ENCODE results near the gene MRPS6.

The MRPS6 gene

DNA sequence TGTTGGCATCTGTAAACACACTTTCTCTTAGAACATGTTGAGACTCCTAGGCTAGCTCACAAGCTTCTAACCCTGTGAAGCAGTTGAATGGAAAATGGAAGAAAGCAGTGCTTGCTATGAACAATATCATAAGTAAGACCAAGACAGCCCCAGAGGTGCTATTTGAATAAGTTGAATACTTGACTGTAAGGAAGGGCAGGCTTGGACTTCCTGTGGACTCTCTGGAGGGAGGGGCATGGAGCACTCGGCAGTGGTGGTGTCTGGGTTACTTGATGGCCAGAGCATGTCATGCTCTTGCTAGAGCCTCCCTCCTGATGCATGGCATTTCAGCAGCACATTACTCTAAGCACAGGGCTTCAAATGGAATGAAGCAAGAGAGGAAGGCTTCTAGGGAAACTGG lies 60.0 kb downstream of the MRPS6 start:
- no peak for DNase-seq (ENCODE audit: low read depth)

GRCh38 chr21:34133802-34134201 lies 60.4 kb downstream of the MRPS6 start:
- no peak for DNase-seq (ENCODE audit: low read depth)

DNA sequence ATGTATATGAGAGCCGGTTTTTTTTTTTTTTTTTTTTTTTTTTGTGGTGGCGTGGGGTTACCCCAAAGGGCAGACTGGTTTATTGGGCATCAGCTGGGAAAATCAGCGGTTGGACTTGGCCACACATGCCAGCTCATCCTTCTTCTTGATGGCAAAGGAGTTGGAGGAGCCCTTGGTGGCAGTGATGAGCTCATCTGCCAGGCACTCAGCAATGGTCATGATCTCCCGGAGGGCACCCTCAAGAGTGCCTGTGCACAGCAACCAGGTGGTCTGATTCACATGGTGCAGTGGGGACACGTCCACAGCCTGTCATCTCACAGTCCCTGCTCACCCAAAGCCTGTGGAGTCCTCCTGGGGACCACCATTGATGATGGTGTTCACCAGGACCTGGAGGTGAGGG lies 62.0 kb downstream of the MRPS6 start:
- DNase-seq (ENCODE audit: low read depth), result no peak

- DNase-seq (ENCODE audit: low read depth), result no peak
Measured at GRCh38 chr21:34141373-34141772, 68.0 kb downstream of the MRPS6 start.

DNA sequence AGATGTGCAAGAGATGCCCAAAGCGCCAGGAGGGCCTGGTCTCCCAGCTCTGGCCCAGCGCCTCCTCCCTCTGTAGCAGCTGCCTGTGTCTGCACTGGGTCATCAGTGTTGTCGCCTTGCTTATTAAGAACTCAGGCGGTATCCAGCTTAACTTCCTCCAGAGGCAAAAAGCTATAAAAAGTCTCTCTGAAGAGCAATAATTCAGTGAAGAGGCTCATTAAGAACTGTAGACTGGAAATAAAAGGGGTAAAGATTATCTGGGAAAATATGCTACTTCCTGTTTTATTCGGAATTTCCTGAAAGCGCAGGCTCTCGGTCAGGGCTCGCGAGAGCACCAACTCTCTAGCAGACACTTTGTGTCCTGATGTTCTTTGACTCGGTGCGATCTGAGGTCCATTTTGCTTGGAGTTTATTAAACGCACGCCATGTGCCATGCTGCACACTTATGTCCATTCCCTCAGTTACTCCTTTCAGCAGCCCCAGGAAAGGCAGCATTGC lies 70.4 kb downstream of the MRPS6 start:
- no peak for DNase-seq (ENCODE audit: low read depth)

GRCh38 chr21:34144224-34144623 lies 70.8 kb downstream of the MRPS6 start:
- no peak for DNase-seq (ENCODE audit: low read depth)

DNA sequence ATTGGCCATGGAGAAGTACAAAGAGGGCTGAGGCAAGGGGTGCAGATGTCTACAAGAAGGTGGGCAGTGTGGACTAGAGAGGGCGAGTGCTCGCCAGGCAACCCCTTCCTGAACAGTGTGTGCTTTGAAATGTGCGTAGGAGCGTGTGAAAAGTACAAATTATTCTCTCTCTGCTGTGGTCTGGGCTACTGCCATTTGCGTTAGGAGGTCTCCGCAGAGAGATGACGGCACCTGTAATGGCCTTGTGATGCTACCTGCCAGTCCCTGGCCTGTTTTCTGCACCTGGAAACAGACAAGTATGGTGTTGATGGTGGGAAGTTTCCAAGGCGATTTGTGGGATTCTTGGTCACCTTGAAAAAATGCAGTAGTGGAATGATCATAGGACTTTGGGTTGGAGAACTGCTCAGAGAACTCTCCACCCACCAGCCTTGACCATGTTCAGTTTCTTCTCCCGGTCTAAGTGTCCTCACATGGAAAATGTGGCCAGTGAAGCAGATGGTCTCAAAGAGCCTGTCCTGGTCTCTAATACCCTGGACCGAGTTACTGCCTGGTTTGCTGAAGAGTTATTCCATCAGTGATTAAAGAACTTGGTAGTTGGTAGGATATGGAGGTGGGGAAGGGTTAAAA lies 74.5 kb downstream of the MRPS6 start:
- no peak for DNase-seq (ENCODE audit: low read depth)

DNA sequence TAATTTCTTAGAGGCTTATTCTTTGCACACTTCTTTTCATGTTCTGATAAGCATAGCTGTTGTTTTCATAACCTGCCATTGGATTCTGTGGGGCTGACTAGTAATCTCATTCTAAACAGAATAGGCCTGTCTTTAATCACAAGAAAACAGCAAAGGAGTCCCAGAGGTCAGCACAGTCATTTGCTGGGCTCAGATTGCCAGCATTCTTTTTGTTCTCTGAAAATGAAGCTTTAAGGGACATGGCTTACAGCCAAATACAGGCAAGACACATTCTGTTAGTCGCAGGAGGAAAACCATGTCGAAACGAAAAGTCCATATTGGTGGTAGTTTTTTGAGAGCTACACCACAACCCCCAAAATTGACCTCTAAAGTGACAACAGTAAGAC lies 75.0 kb downstream of the MRPS6 start:
- DNase-seq (ENCODE audit: low read depth), result no peak

GRCh38 chr21:34148826-34149558 lies 75.6 kb downstream of the MRPS6 start:
- DNase-seq (ENCODE audit: low read depth), result no peak

DNA sequence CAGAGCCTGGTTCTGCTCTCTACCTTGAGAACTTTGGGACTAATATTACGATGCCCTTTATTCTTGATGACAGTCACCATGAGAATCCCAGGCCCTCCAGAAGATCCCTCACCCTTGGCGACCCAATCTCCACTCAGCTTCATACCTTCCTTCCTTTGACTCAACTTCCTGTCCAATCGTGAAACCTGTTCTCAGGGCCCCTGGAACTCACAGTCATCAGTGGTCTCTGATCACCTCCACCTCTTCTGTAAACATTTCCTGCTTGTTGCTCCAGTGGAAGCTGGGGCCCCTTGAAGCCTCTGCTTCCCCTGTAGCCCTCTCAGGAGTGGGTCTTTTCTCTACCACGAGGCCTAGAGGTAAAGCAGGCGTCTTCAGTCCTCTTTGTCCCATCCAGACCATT lies 79.1 kb downstream of the MRPS6 start:
- DNase-seq (ENCODE audit: low read depth), result no peak

GRCh38 chr21:34154878-34155277 lies 81.5 kb downstream of the MRPS6 start:
- DNase-seq (ENCODE audit: low read depth), result no peak

DNA sequence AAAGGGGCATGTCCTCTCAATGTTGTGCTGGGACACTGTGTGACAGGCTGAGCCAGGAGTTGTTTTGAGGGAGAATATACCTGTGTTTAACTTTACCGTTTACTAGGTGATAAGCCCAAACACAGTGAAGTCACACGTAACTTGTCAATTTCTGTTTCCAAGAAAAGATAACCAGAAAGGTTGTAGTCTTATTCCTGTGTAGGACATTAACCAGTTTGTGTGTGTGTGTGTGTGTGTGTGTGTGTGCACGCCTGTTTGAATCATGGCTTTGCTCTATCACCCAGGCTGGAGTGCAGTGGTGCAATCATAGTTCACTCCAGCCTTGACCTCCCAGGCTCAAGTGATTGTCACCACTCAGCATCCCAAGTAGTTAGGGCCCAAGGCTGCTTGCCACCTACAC lies 83.6 kb downstream of the MRPS6 start:
- no peak for DNase-seq (ENCODE audit: low read depth)

GRCh38 chr21:34157521-34157920 lies 84.1 kb downstream of the MRPS6 start:
- DNase-seq (ENCODE audit: low read depth), result no peak

DNA sequence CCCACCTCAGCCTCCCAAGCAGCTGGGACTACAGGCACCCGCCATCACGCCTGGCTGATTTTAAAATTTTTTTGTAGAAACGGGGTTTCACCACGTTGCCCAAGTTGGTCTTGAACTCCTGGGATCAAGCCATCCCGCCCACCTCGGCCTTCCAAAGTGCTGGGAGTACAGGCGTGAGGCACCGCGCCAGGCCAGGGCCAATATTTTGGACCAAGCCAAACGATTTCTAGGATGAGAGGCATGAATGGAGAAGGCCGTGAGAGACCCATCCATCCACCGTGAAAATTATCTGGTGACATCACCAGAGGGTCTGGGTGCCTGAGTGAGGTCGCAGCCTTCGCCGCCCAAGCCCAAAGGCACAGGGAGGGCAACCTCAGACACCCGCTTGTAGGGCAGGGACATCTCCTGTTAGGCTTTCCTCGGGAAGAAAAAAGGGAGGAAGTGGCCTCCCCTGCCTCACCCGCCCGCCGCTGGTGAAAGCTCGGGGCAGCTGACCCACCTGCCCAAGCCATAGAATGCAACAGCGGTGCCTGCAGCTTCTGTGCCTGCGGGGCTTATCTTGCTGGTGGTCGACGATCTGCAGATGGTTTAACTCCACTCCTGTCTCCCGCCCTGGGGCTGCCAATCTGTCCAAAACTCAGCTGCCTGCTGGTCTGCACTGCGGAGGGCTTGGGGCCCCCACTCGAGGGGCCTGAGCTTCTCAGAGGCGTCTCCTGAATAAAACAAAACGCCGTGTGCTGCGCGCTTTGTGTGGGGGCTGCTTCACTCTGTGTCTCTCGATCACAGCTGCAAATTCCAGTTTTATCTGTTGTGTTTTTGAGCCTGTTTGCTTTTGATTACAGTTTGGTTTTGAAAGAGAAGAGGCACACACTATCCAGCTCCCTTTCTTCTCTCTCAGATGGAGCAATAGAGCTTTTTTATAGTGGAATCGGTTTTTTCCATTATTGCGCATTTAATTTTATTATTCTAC lies 85.8 kb downstream of the MRPS6 start:
- no peak for DNase-seq (ENCODE audit: low read depth)

DNA sequence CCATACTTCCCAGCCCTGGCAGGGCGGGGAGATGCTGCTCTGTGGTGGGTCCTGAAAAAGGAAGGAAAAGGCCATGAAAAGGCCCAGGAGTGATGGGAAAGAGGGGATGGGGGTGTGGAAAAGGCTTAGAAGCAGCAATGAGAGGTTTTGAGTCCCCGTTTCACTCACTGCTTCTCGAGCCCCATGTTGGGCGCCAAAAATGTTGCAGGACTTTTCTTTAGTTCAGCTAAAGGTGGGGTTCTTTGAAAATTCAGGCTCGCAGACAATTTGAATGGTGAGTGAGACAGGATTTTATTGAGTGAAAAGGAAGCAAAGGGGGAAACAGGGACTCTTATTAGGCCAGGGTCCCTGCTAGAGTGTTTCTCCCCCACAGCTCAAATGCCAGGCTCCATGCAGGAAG lies 93.1 kb downstream of the MRPS6 start:
- DNase-seq (ENCODE audit: low read depth), result no peak

- DNase-seq (ENCODE audit: low read depth), result no peak
Measured at GRCh38 chr21:34170886-34171285, 97.5 kb downstream of the MRPS6 start.

DNA sequence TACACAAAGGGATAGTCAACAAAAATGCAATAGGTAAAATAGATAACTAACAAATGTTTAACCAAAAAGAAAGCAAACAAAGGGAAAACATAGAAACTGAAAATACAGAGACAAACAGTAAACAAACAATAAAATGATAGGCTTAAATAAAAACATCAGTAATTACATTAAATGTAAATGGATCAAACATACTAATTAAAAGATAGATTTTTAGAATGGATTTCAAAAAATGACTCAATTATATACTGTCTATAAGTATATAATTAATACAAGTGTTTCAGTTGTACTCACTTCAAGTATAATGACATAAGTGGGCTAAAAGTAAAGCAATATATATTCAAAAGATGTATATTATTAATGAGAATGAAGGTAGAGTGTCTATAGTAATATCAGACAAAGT lies 101.1 kb downstream of the MRPS6 start:
- no peak for DNase-seq (ENCODE audit: low read depth)

DNA sequence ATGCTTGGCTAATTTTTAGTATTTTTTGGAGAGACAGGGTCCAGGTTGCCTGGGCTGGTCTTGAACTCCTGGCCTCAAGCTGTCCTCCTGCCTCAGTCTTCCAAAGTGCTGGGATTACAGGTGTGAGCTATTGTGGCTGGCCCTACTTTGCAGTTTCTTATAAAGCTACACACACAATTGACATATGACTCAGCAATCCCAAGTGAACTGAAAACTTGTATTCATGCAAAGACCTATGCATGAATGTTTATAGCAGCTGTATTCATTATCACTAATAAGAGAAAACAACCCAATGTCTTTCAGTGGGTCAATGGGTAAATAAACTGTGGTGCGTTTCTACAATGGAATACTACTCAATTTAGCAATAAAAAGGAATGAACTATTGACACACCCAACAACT lies 103.1 kb downstream of the MRPS6 start:
- DNase-seq (ENCODE audit: low read depth), result no peak

DNA sequence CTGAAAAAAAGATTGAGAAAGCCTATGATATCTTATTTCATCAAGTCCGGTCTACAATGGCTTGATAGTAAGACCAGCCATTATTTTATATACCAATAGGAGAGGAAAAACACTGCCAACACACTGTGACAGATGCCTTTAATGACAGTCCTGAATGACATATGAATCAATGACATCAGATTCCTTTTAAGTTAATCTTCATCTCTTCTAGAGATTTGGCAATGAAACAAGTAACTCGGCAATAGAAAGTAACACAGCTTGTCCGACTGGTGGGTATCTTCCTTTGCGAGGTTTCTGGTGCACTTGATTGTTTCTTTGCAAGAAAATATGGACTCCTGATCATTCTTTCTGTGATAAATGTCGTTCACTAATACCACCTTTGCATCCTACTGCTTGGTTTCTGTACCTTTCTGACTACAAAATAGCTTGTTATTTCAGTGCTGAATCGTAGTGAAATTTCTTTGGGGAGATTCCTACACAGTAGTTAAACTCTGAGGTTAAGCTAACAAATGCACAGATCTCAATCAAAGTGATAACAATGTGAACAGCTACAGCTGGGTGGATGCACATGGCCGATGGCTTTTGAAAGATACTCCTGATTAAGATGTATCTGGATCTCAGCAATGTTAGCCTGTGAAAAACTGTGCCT lies 104.7 kb downstream of the MRPS6 start:
- DNase-seq (ENCODE audit: low read depth), result no peak

GRCh38 chr21:34179204-34179935 lies 106.0 kb downstream of the MRPS6 start:
- no peak for DNase-seq (ENCODE audit: low read depth)

GRCh38 chr21:34180407-34180806 lies 107.0 kb downstream of the MRPS6 start:
- DNase-seq (ENCODE audit: low read depth), result no peak

Data from GM04503 (cell line).